GM12892 (cell line): ENCODE data around the gene KRTAP19-4.

Experiments used
- POLR2A ChIP-seq: IDR thresholded peaks from 2 replicates; pipeline ENCODE4 v1.6.1; 2011; ENCODE audit warnings: low read depth, low read length, control low read depth
- POLR2AphosphoS5 ChIP-seq: IDR thresholded peaks from 2 replicates; pipeline ENCODE4 v1.6.1; 2011; ENCODE audit warnings: low read depth, low read length, control low read depth
- TAF1 ChIP-seq: IDR thresholded peaks from 2 replicates; pipeline ENCODE4 v1.6.1; 2011; ENCODE audit warnings: low read depth, mild to moderate bottlenecking, control low read depth, low read length, borderline replicate concordance

DNA sequence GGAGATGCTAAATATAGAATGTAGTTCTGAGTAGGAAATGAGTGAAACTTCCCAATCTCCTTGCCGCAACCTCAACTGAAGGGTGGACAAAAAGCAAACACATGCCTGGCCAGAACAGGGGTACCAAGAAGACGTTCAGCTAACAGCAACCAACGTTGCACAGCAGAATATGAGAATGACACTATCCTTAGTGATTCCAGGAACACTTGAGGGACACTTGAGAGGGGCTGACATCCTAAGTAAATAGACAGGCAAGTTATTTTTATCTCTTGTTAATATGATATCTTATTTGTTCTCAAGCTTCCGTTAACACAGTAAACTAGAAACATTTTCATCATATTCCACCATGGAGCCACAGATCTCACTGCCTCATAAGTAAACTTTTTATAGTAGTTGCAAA lies 17.7 kb downstream of the KRTAP19-4 start:
- TF ChIP-seq POLR2AphosphoS5 (no peak), TAF1 (no peak), POLR2A (no peak)
